SK-N-SH treated with all-trans-retinoic acid at 6 μM for 48 hours (cell line): Measurements from ENCODE around the gene MINK1.

Experiments used
- BACH2 ChIP-seq: fragments of 250-450 bp; sonication (Bioruptor Pico); IDR thresholded peaks from 2 replicates; pipeline ENCODE4 v1.9.0; 2021; ENCODE audit warnings: mild to moderate bottlenecking, borderline replicate concordance
- CSRNP3 ChIP-seq: fragments of 250-450 bp; sonication (Bioruptor Pico); IDR thresholded peaks from 2 replicates; pipeline ENCODE4 v1.5.1; 2021; ENCODE audit warnings: mild to moderate bottlenecking, moderate library complexity
- OSR1 ChIP-seq: fragments of 250-450 bp; sonication (Bioruptor Pico); IDR thresholded peaks from 2 replicates; pipeline ENCODE4 v1.8.0; 2022; ENCODE audit warnings: moderate library complexity, mild to moderate bottlenecking, inconsistent platforms
- PATZ1 ChIP-seq: fragments of 250-450 bp; sonication (Bioruptor Pico); IDR thresholded peaks from 2 replicates; pipeline ENCODE4 v1.8.0; 2020; ENCODE audit warnings: mild to moderate bottlenecking, moderate library complexity, borderline replicate concordance
- POU6F1 ChIP-seq: fragments of 250-450 bp; sonication (Bioruptor Pico); IDR thresholded peaks from 2 replicates; pipeline ENCODE4 v1.8.0; 2021; ENCODE audit warnings: low read depth, mild to moderate bottlenecking, moderate library complexity, borderline replicate concordance
- PPARA ChIP-seq: fragments of 250-450 bp; sonication (Bioruptor Pico); IDR thresholded peaks from 2 replicates; pipeline ENCODE4 v1.5.0; 2020; ENCODE audit warnings: mild to moderate bottlenecking, borderline replicate concordance
- RARB ChIP-seq: fragments of 250-450 bp; sonication (Bioruptor Pico); IDR thresholded peaks from 2 replicates; pipeline ENCODE4 v1.8.0; 2021; ENCODE audit warnings: mild to moderate bottlenecking, moderate library complexity
- SNAI2 ChIP-seq: fragments of 250-450 bp; sonication (Bioruptor Pico); IDR thresholded peaks from 2 replicates; pipeline ENCODE4 v1.5.0; 2020; ENCODE audit warnings: mild to moderate bottlenecking, moderate library complexity
- ZFP30 ChIP-seq: fragments of 450-650 bp; formaldehyde crosslinking; IDR thresholded peaks from 2 replicates; pipeline ENCODE4 v1.5.0; 2022; ENCODE audit warnings: mild to moderate bottlenecking, moderate library complexity
- ZNF70 ChIP-seq: fragments of 450-650 bp; formaldehyde crosslinking; IDR thresholded peaks from 2 replicates; pipeline ENCODE4 v1.5.0; 2020; ENCODE audit warnings: mild to moderate bottlenecking, moderate library complexity

GRCh38 chr17:4893721-4894560, 60.8 kb downstream of the MINK1 start:
- TF ChIP-seq BACH2 (CRISPR knock-in tag) = no peak
- no peak for TF ChIP-seq PPARA
- TF ChIP-seq ZFP30 (CRISPR knock-in tag) = no peak
- no peak for TF ChIP-seq PATZ1
- no peak for TF ChIP-seq ZNF70
- TF ChIP-seq CSRNP3 (CRISPR knock-in tag) = no peak
- no peak for TF ChIP-seq POU6F1 (CRISPR knock-in tag)
- no peak for TF ChIP-seq RARB
- no peak for TF ChIP-seq OSR1 (CRISPR knock-in tag)
- TF ChIP-seq SNAI2 = no peak
